ENCODE measurements around the gene TTLL11. TPM values are rescaled to one million over a fixed set of nuclear protein-coding genes. Genes with fewer than 3 reads are reported as not detected.

The TTLL11 gene
- total RNA-seq, 4 donors from 2014 or later: 7.2 to 12.1 (median 9.9) TPM

DNA sequence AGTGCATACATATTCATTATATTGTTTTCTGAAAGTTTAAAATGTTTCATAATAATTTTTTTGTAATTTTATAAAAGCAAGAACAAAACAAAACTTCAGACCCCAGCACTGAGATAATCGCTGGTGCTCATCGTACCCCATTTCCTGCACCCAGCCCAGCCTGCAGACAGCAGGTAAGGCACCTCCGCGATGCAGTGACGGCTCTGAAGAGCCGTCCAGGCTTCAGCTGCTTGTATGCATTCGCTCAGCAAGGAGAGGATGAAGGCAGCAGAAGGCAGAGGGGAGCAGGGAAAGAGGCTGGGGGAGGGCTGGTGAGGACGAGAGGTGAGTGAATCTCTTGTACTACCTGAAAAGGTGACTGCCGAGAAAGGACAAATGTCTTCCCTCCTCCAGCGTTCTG is 153.5 kb downstream of the TTLL11 start:
- Histone ChIP-seq H3K4me3 (no peak overlapping the region), H3K4me1 (no peaks in the 10 kb centered on the region), H3K36me3 (no peaks in the 10 kb centered on the region), H3K27me3 (no peaks in the 10 kb centered on the region), H3K27ac (no peak overlapping the region), H3K9me3 (no peaks in the 10 kb centered on the region)
- TF ChIP-seq CTCF (IDR thresholded peaks at IDR 0.05): no peak
- TF ChIP-seq POLR2A (IDR thresholded peaks at IDR 0.05): no peak
- TF ChIP-seq EP300 (IDR thresholded peaks at IDR 0.05): no peak
- TF ChIP-seq POLR2AphosphoS5 (IDR thresholded peaks at IDR 0.05): no peak
- DNase-seq (ENCODE audit: low spot score in 2 of 2): no peak
- WGBS: 85% methylated on average over 10 of the region's 10 CpGs

DNA sequence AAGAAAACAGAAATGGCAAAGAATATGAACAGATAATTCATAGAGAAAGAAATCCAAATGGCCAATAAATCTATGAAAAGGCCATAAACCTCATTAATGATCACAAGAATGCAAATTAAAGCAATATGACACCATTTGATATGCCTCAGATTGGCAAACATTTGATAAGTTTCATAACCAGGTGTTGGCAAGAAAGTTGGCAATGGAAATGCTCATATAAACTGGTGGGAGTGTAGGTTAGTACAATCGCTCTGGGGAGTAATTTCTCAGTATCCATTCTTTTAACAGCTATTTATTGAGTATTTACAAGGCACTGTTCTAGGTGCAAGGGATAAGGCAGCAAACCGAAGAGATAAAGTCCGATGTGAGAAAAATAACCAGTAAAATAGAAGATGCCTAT is 154.5 kb downstream of the TTLL11 start:
- Histone ChIP-seq H3K27ac (no peak overlapping the region), H3K4me3 (no peak overlapping the region), H3K27me3 (no peaks in the 10 kb centered on the region), H3K9me3 (no peaks in the 10 kb centered on the region), H3K4me1 (no peaks in the 10 kb centered on the region), H3K36me3 (no peaks in the 10 kb centered on the region)
- no peak for TF ChIP-seq EP300 (IDR thresholded peaks at IDR 0.05)
- no peak for TF ChIP-seq POLR2AphosphoS5 (IDR thresholded peaks at IDR 0.05)
- no peak for TF ChIP-seq CTCF (IDR thresholded peaks at IDR 0.05)
- DNase-seq (ENCODE audit: low spot score in 2 of 2): no peak
- WGBS: 90% methylated on average over 3 of the region's 3 CpGs

DNA sequence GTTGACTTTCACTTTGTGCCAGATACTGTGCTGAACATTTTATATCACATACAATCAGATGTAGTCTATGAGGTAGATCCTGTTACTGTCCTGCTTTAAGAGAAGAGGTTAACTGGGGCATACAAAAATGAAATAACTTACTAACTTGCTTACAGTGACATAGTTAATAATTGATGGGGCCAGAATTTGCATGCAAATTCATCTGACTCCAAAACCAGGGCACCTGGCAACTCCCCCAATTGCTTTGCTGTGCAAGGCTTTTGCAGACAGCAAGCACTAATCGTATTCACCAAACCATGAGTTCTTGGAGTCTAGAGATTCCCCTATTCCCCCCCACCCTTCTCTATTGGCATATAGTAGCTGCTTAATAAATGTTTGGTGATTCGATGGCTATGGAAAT is 155.9 kb downstream of the TTLL11 start:
- H3K4me1 ChIP-seq: no peaks in the 10 kb centered on the region
- TF ChIP-seq POLR2AphosphoS5 (IDR thresholded peaks at IDR 0.05) (no peak), POLR2A (IDR thresholded peaks at IDR 0.05) (no peak), CTCF (IDR thresholded peaks at IDR 0.05) (no peak)
- no peak for DNase-seq (ENCODE audit: low spot score in 2 of 2)
- H3K36me3 ChIP-seq: no peaks in the 10 kb centered on the region
- no peak overlapping the region for H3K27ac ChIP-seq
- no peak overlapping the region for H3K4me3 ChIP-seq
- no peaks in the 10 kb centered on the region for H3K27me3 ChIP-seq
- no peaks in the 10 kb centered on the region for H3K9me3 ChIP-seq
- 93% methylated on average over 2 of the region's 2 CpGs for WGBS

DNA sequence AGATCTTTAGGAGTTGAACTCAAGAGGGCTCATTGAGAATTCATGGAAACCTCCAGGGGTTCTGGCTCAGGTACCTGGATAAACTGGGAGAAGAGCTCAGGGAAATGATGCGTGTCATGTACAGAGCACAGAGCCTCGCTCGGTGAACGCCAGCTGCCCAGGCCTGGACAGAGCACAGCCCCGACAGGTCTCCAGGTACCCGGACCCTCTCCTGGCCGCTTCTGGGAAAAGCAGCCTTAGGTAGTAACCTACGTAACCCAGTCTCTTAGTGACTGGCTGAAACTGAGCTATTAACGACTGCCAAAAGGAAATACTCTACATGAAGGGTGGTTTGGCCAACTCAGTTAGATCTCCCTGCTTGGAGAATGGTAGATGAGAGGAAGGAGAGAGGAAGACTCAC is 157.4 kb downstream of the TTLL11 start:
- TF ChIP-seq EP300 (IDR thresholded peaks at IDR 0.05) (no peak), POLR2A (IDR thresholded peaks at IDR 0.05) (no peak), CTCF (IDR thresholded peaks at IDR 0.05) (no peak), POLR2AphosphoS5 (IDR thresholded peaks at IDR 0.05) (no peak)
- no peak overlapping the region for H3K27ac ChIP-seq
- H3K9me3 ChIP-seq: no peaks in the 10 kb centered on the region
- WGBS: 80% methylated on average over 8 of the region's 9 CpGs
- no peaks in the 10 kb centered on the region for H3K4me1 ChIP-seq
- no peaks in the 10 kb centered on the region for H3K36me3 ChIP-seq
- no peaks in the 10 kb centered on the region for H3K27me3 ChIP-seq
- H3K4me3 ChIP-seq: no peak overlapping the region
- no peak for DNase-seq (ENCODE audit: low spot score in 2 of 2)

GRCh38 chr9:121930956-121931355 is 162.2 kb downstream of the TTLL11 start:
- H3K27me3 ChIP-seq: no peaks in the 10 kb centered on the region
- H3K4me3 ChIP-seq: no peak overlapping the region
- no peak overlapping the region for H3K27ac ChIP-seq
- WGBS: 84% methylated on average over 5 of the region's 5 CpGs
- H3K36me3 ChIP-seq: no peaks in the 10 kb centered on the region
- H3K9me3 ChIP-seq: no peaks in the 10 kb centered on the region
- no peaks in the 10 kb centered on the region for H3K4me1 ChIP-seq
- TF ChIP-seq CTCF (IDR thresholded peaks at IDR 0.05) (no peak), POLR2AphosphoS5 (IDR thresholded peaks at IDR 0.05) (no peak), EP300 (IDR thresholded peaks at IDR 0.05) (no peak), POLR2A (IDR thresholded peaks at IDR 0.05) (no peak)
- DNase-seq (ENCODE audit: low spot score in 2 of 2): no peak

Data from suprapubic skin (tissue), 4 donors.